Erythroblast (primary cell): ENCODE data around the gene YIF1A.

Experiments used
- GATA1 ChIP-seq: IDR thresholded peaks from 2 replicates; pipeline ENCODE4 v1.6.1; 2011; ENCODE audit warnings: low read depth, mild to moderate bottlenecking, control low read depth, low read length, moderate library complexity
- POLR2A ChIP-seq: IDR thresholded peaks from 2 replicates; pipeline ENCODE4 v1.6.1; 2011; ENCODE audit warnings: mild to moderate bottlenecking, low read length

DNA sequence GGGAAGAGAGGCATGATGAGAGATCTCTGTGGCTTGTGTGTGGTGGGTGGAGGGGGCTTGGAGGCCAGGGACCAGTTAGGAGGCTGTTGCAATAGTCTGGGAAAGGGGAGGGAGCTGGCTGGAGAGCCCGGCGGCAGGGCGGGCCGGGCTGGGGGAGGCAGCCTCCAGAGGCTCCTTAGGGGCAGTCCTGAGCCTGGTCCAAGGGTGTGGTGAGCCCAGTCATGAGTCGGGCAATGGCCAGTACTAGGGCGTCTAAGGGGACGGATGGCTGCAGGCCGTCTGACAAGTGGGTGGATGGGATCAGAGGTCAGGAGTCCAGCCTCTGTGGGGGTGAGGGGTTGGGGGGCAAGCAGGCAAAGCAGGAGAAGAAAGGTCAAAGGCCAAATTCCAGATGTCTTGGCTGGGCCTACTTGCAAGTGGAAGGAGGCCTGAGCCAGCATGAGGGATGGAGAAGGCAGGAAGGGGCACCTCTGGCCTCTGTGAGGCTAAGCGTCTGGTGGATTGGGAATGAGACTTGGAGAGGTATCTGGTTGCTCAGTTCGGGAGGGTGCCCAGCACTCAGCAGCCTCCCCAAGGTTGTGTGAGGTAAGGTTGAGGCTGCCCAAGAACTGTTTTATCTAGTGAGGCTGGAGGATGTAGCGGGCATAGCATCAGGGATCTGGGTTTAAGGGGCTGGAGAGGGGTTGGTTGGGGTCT is 33.9 kb upstream of the YIF1A start:
- no peak for TF ChIP-seq POLR2A
- no peak for TF ChIP-seq GATA1
